ENCODE measurements around the gene LMX1A. TPM values are rescaled to one million over a fixed set of nuclear protein-coding genes. Genes with fewer than 3 reads are reported as not detected.

The LMX1A gene
- not detected in 2 replicates for total RNA-seq (2014; rRNA removed; shearing (Covaris generic))

- Histone ChIP-seq H3K4me1 (replicated peaks) (no peaks in the 10 kb centered on the region), H3K4me3 (no peak within 1 kb of the TSS), H3K27me3 (replicated peaks) (peaks cover 32% of the 10 kb centered on the region), H3K36me3 (no peaks in the 10 kb centered on the region), H3K9me3 (replicated peaks) (no peaks in the 10 kb centered on the region), H3K27ac (no peak within 1 kb of the TSS)
- no peak for DNase-seq (ENCODE audit: low read depth in 1 of 2, low spot score in 2 of 2)
These were observed at the start of gene LMX1A for GRCh38 chr1:165355977-165356811. LMX1A (minus strand) TSS chr1:165356715; CDS start chr1:165355559, 1,156 bp downstream.

GRCh38 chr1:165403835-165404482 lies 47.4 kb upstream of the LMX1A start:
- Histone ChIP-seq H3K4me1 (replicated peaks) (no peaks in the 10 kb centered on the region), H3K27ac (no peak overlapping the region), H3K36me3 (no peaks in the 10 kb centered on the region), H3K27me3 (replicated peaks) (peaks cover 3% of the 10 kb centered on the region; the same call in 1 of the 2 replicates), H3K4me3 (no peak overlapping the region), H3K9me3 (replicated peaks) (no peaks in the 10 kb centered on the region)
- DNase-seq (ENCODE audit: low read depth in 1 of 2, low spot score in 2 of 2) = no peak

GRCh38 chr1:165402517-165403111 lies 46.1 kb upstream of the LMX1A start:
- Histone ChIP-seq H3K4me3 (no peak overlapping the region), H3K36me3 (no peaks in the 10 kb centered on the region), H3K4me1 (replicated peaks) (no peaks in the 10 kb centered on the region), H3K27me3 (replicated peaks) (peaks cover 3% of the 10 kb centered on the region; the same call in 1 of the 2 replicates), H3K9me3 (replicated peaks) (no peaks in the 10 kb centered on the region), H3K27ac (no peak overlapping the region)
- DNase-seq (ENCODE audit: low read depth in 1 of 2, low spot score in 2 of 2) = no peak

GRCh38 chr1:165397944-165398343 lies 41.4 kb upstream of the LMX1A start:
- H3K27ac ChIP-seq = no peak overlapping the region
- no peaks in the 10 kb centered on the region; the same call in 1 of the 2 replicates for H3K27me3 ChIP-seq (replicated peaks)
- H3K9me3 ChIP-seq (replicated peaks) = no peaks in the 10 kb centered on the region
- no peak overlapping the region for H3K4me3 ChIP-seq
- peaks cover 6% of the 10 kb centered on the region for H3K4me1 ChIP-seq (replicated peaks)
- peak; percentile 9 to 50 for DNase-seq (ENCODE audit: low read depth in 1 of 2, low spot score in 2 of 2)
- no peaks in the 10 kb centered on the region for H3K36me3 ChIP-seq

- Histone ChIP-seq H3K36me3 (no peaks in the 10 kb centered on the region), H3K9me3 (replicated peaks) (no peaks in the 10 kb centered on the region), H3K4me1 (replicated peaks) (peaks cover 6% of the 10 kb centered on the region), H3K27ac (no peak overlapping the region), H3K27me3 (replicated peaks) (peaks cover 12% of the 10 kb centered on the region), H3K4me3 (no peak overlapping the region)
- no peak for DNase-seq (ENCODE audit: low read depth in 1 of 2, low spot score in 2 of 2)
These were observed 39.4 kb upstream of the LMX1A start for GRCh38 chr1:165395901-165396300.

DNA sequence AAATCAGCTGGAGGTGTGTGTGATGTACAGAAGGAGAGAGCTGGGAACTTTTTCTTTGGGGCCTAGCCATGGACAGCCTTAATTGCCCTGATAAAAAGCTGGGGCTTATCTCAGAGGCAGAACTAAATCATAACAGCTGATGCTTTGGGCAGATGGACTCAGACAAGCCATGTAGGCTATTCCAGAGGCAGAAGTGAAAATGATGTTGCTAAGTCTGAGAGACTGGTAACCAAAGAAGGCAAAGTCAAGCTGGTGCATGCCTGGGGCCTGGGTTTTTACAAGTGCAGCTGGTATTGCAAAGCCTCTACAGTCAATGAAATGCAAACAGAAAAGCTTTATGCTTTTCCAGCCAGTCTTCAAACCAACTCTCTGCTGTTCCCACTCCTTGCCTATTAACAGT lies 39.0 kb upstream of the LMX1A start:
- no peak overlapping the region for H3K4me3 ChIP-seq
- H3K4me1 ChIP-seq (replicated peaks) = peaks cover 6% of the 10 kb centered on the region
- H3K9me3 ChIP-seq (replicated peaks) = no peaks in the 10 kb centered on the region
- H3K27ac ChIP-seq = no peak overlapping the region
- peaks cover 14% of the 10 kb centered on the region for H3K27me3 ChIP-seq (replicated peaks)
- no peaks in the 10 kb centered on the region for H3K36me3 ChIP-seq
- DNase-seq (ENCODE audit: low read depth in 1 of 2, low spot score in 2 of 2) = no peak

GRCh38 chr1:165392634-165393571 lies 36.4 kb upstream of the LMX1A start:
- no peaks in the 10 kb centered on the region for H3K36me3 ChIP-seq
- peaks cover 31% of the 10 kb centered on the region for H3K27me3 ChIP-seq (replicated peaks)
- H3K27ac ChIP-seq = no peak overlapping the region
- peaks cover 6% of the 10 kb centered on the region for H3K4me1 ChIP-seq (replicated peaks)
- H3K9me3 ChIP-seq (replicated peaks) = no peaks in the 10 kb centered on the region
- no peak overlapping the region for H3K4me3 ChIP-seq
- peak; percentile 91 to 95 for DNase-seq (ENCODE audit: low read depth in 1 of 2, low spot score in 2 of 2)

GRCh38 chr1:165389609-165390008 lies 33.1 kb upstream of the LMX1A start:
- no peak overlapping the region for H3K4me3 ChIP-seq
- H3K4me1 ChIP-seq (replicated peaks) = peaks cover 6% of the 10 kb centered on the region
- H3K27ac ChIP-seq = no peak overlapping the region
- no peak for DNase-seq (ENCODE audit: low read depth in 1 of 2, low spot score in 2 of 2)
- H3K27me3 ChIP-seq (replicated peaks) = peaks cover 40% of the 10 kb centered on the region
- H3K9me3 ChIP-seq (replicated peaks) = no peaks in the 10 kb centered on the region
- no peaks in the 10 kb centered on the region for H3K36me3 ChIP-seq

GRCh38 chr1:165387961-165388360 lies 31.4 kb upstream of the LMX1A start:
- no peak for DNase-seq (ENCODE audit: low read depth in 1 of 2, low spot score in 2 of 2)
- H3K27ac ChIP-seq = no peak overlapping the region
- H3K4me1 ChIP-seq (replicated peaks) = no peaks in the 10 kb centered on the region
- no peak overlapping the region for H3K4me3 ChIP-seq
- H3K27me3 ChIP-seq (replicated peaks) = peaks cover 40% of the 10 kb centered on the region
- no peaks in the 10 kb centered on the region for H3K9me3 ChIP-seq (replicated peaks)
- H3K36me3 ChIP-seq = no peaks in the 10 kb centered on the region

DNA sequence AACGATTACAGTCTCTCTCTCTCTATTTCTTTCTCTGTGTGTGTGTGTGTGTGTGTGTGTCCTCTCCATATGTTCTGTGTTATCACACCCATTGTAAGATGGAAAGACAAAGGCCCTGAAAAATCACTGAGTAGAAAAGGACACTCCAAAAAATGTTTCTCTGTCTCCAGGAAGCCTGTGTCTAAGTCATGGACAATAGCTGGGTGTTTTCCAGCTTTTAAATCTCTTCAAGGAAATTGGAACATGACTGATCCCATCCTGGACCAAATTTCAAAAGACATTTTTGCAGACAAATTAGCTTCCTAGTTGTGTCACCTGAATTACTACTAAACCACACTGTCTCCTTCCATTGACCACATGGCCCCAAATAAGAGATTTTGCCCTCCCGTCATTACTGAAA lies 31.0 kb upstream of the LMX1A start:
- Histone ChIP-seq H3K9me3 (replicated peaks) (no peaks in the 10 kb centered on the region), H3K4me1 (replicated peaks) (no peaks in the 10 kb centered on the region), H3K27ac (no peak overlapping the region), H3K4me3 (no peak overlapping the region), H3K27me3 (replicated peaks) (peaks cover 40% of the 10 kb centered on the region), H3K36me3 (no peaks in the 10 kb centered on the region)
- no peak for DNase-seq (ENCODE audit: low read depth in 1 of 2, low spot score in 2 of 2)

DNA sequence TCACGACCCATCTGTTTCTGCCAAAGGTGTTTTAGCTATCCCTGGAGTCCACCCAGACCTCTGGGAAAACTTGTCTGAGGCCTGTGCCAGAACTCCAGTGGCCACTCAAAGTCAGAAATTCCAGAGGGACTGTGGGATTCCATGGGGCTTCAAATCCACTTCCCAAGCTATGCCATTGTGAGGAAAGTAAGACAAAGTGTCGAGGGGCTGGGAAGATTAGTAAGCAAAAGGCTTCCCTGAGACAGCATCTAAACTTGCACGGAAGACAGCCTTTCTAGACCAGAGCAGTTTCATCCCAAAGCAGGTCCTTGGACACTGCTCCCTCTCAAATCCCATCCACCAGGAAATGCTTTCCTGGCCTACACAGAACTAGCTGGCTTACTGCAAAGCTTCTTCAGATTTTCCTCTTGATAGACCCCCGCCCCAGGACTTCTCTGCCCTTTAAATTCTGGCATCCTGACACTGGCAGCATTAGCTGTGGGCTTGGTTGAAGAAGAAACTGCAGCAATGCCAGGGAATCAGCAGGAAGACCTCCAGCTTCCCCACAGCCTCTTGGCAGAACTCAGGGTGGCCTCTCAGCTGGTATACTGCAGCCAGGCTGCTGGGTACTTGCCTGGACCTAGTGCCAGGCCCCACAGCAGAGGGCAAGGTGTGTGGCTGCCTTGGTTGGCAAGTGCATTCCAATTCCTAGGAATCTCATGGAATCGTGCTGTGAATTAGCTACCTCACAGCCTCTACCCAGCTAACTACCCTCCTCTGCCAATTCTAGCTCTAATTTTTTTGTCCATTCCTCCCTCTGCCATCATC lies 27.3 kb upstream of the LMX1A start:
- no peak for DNase-seq (ENCODE audit: low read depth in 1 of 2, low spot score in 2 of 2)
- no peaks in the 10 kb centered on the region for H3K4me1 ChIP-seq (replicated peaks)
- H3K4me3 ChIP-seq = no peak overlapping the region
- peaks cover 18% of the 10 kb centered on the region for H3K27me3 ChIP-seq (replicated peaks)
- no peak overlapping the region for H3K27ac ChIP-seq
- no peaks in the 10 kb centered on the region for H3K36me3 ChIP-seq
- no peaks in the 10 kb centered on the region for H3K9me3 ChIP-seq (replicated peaks)

DNA sequence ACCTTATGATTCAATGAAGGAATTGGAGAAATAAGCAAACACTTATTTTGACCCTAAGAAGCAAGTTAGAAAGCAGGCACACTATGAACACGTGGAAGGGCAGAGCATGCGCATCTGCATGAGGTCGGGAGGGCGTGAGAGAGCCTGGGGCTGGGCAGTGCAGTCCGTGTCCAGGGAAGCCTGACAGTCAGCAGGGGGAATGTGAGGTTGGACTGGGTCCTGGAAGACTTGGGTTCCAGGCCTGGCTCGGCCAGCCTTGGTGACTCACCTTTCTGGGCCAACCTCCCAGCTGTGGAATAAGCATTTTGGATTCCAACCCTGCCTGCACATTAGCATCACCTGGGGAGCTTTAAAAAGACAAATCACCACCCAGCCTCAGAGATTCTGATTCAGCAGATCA lies 26.6 kb upstream of the LMX1A start:
- no peaks in the 10 kb centered on the region for H3K9me3 ChIP-seq (replicated peaks)
- H3K36me3 ChIP-seq = no peaks in the 10 kb centered on the region
- no peaks in the 10 kb centered on the region for H3K4me1 ChIP-seq (replicated peaks)
- DNase-seq (ENCODE audit: low read depth in 1 of 2, low spot score in 2 of 2) = no peak
- H3K27ac ChIP-seq = no peak overlapping the region
- no peak overlapping the region for H3K4me3 ChIP-seq
- H3K27me3 ChIP-seq (replicated peaks) = peaks cover 12% of the 10 kb centered on the region

All from SJSA1 (cell line).